Neural progenitor cell (in vitro differentiated cells): ENCODE measurements around the gene UBXN6. TPM values are rescaled to one million over a fixed set of nuclear protein-coding genes. Genes with fewer than 3 reads are reported as not detected.

Experiments used
- DNase-seq: peaks from one replicate; pipeline ENCODE4 v3.0.0-alpha.2; 2016; ENCODE audit warnings: low spot score
- H2AFZ ChIP-seq: fragments of 200-600 bp; sonication (generic); replicated peaks from 2 replicates; pipeline ENCODE4 v1.6.1; 2016; ENCODE audit warnings: antibody characterized with exemption
- H3F3A ChIP-seq: fragments of 200-600 bp; sonication (generic); 2 replicates; pipeline ENCODE4 v1.6.1; 2016; ENCODE audit warnings: antibody characterized with exemption, low read depth
- H3K27ac ChIP-seq: fragments of 200-600 bp; sonication (generic); 2 replicates; pipeline ENCODE4 v1.5.1; 2016; ENCODE audit warnings: mild to moderate bottlenecking
- H3K27me3 ChIP-seq: fragments of 200-600 bp; sonication (generic); 2 replicates; pipeline ENCODE4 v1.6.1; 2016; ENCODE audit warnings: mild to moderate bottlenecking, moderate library complexity
- H3K36me3 ChIP-seq: fragments of 200-600 bp; sonication (generic); 2 replicates; pipeline ENCODE4 v1.5.1; 2016
- H3K4me1 ChIP-seq: fragments of 200-600 bp; sonication (generic); 2 replicates; pipeline ENCODE4 v1.6.1; 2016; ENCODE audit warnings: mixed run types
- H3K4me2 ChIP-seq: fragments of 200-600 bp; sonication (generic); 2 replicates; pipeline ENCODE4 v1.6.1; 2016
- H3K4me3 ChIP-seq: fragments of 200-600 bp; sonication (generic); 2 replicates; pipeline ENCODE4 v1.5.1; 2016
- H3K79me2 ChIP-seq: fragments of 200-600 bp; sonication (generic); 2 replicates; pipeline ENCODE4 v1.6.1; 2016; ENCODE audit warnings: low read depth
- H3K9ac ChIP-seq: fragments of 200-600 bp; sonication (generic); 2 replicates; pipeline ENCODE4 v1.6.1; 2016
- H3K9me3 ChIP-seq: fragments of 200-600 bp; sonication (generic); 2 replicates; pipeline ENCODE4 v1.5.1; 2016; ENCODE audit warnings: low read depth
- H4K20me1 ChIP-seq: fragments of 200-600 bp; sonication (generic); 2 replicates; pipeline ENCODE4 v1.6.1; 2016; ENCODE audit warnings: low read depth
- H3K27ac Mint-ChIP-seq: 3 replicates; pipeline ENCODE4 v1.8.0; 2021; ENCODE audit warnings: mixed read lengths
- H3K27me3 Mint-ChIP-seq: 2 replicates; pipeline ENCODE4 v1.8.0; 2022; ENCODE audit warnings: low read depth, mild to moderate bottlenecking, inconsistent platforms, moderate library complexity, mixed read lengths; ENCODE audit not compliant: insufficient read depth
- H3K36me3 Mint-ChIP-seq: 3 replicates; pipeline ENCODE4 v1.8.0; 2021; ENCODE audit warnings: mixed read lengths
- H3K4me1 Mint-ChIP-seq: 3 replicates; pipeline ENCODE4 v1.8.0; 2021; ENCODE audit warnings: mixed read lengths
- H3K4me3 Mint-ChIP-seq: 3 replicates; pipeline ENCODE4 v1.8.0; 2021; ENCODE audit warnings: mild to moderate bottlenecking, moderate library complexity, mixed read lengths
- H3K9me3 Mint-ChIP-seq: 3 replicates; pipeline ENCODE4 v1.8.0; 2020; ENCODE audit warnings: mixed read lengths
- CTCF ChIP-seq: fragments of 200-600 bp; sonication (generic); IDR thresholded peaks from 2 replicates; pipeline ENCODE4 v1.5.1; 2017; ENCODE audit warnings: antibody characterized with exemption, mild to moderate bottlenecking
- EZH2 ChIP-seq: fragments of 200-600 bp; sonication (generic); IDR thresholded peaks from 2 replicates; pipeline ENCODE4 v1.6.1; 2017; ENCODE audit warnings: antibody characterized with exemption, mild to moderate bottlenecking, moderate library complexity
- EZH2phosphoT487 ChIP-seq: fragments of 200-600 bp; sonication (generic); IDR thresholded peaks from 2 replicates; pipeline ENCODE4 v1.6.1; 2017; ENCODE audit warnings: antibody characterized with exemption
- total RNA-seq: library from RNA; depleted of rRNA; stranded (reverse); fragments of >200 nt; gene quantifications from 2 replicates; pipeline ENCODE4 v1.2.3, GENCODE V29; 2015; ENCODE audit warnings: low replicate concordance

Gene UBXN6
- total RNA-seq, 1 donor from 2014 or later = 24.9 TPM

GRCh38 chr19:4501691-4502090 is 44.1 kb upstream of the UBXN6 start:
- no peaks in the 10 kb centered on the region for H3F3A ChIP-seq
- no peak for DNase-seq
- H3K36me3 Mint-ChIP-seq = peaks cover 9% of the 10 kb centered on the region
- peaks cover 11% of the 10 kb centered on the region for H3K4me1 ChIP-seq
- H3K27ac Mint-ChIP-seq = no peak overlapping the region
- no peaks in the 10 kb centered on the region for H3K27me3 ChIP-seq
- no peak overlapping the region for H3K4me2 ChIP-seq
- H3K4me1 Mint-ChIP-seq = no peaks in the 10 kb centered on the region
- no peaks in the 10 kb centered on the region for H3K36me3 ChIP-seq
- no peaks in the 10 kb centered on the region for H3K9me3 ChIP-seq
- TF ChIP-seq EZH2phosphoT487 = no peak
- no peak for TF ChIP-seq CTCF
- TF ChIP-seq EZH2 = no peak
- H3K27me3 Mint-ChIP-seq = peaks cover 9% of the 10 kb centered on the region
- no peak overlapping the region for H3K4me3 ChIP-seq
- H4K20me1 ChIP-seq = peaks cover 22% of the 10 kb centered on the region
- peak overlapping the region; percentile 46 for H3K27ac ChIP-seq
- H3K4me3 Mint-ChIP-seq = no peak overlapping the region
- H3K9me3 Mint-ChIP-seq = no peaks in the 10 kb centered on the region
- no peak overlapping the region for H2AFZ ChIP-seq
- peak overlapping the region; percentile 32 for H3K9ac ChIP-seq
- no peaks in the 10 kb centered on the region for H3K79me2 ChIP-seq

- Histone ChIP-seq H3K79me2 (no peaks in the 10 kb centered on the region), H3F3A (no peaks in the 10 kb centered on the region), H3K27me3 (no peaks in the 10 kb centered on the region), H3K27ac (no peak overlapping the region), H3K4me3 (no peak overlapping the region), H3K4me1 (peaks cover 11% of the 10 kb centered on the region), H3K36me3 (no peaks in the 10 kb centered on the region), H3K4me2 (no peak overlapping the region), H3K9ac (no peak overlapping the region), H3K9me3 (no peaks in the 10 kb centered on the region), H4K20me1 (peaks cover 22% of the 10 kb centered on the region), H2AFZ (no peak overlapping the region)
- no peaks in the 10 kb centered on the region for H3K9me3 Mint-ChIP-seq
- DNase-seq = no peak
- H3K27me3 Mint-ChIP-seq = peaks cover 5% of the 10 kb centered on the region
- H3K36me3 Mint-ChIP-seq = peaks cover 6% of the 10 kb centered on the region
- no peak overlapping the region for H3K27ac Mint-ChIP-seq
- TF ChIP-seq EZH2phosphoT487 = no peak
- no peak for TF ChIP-seq CTCF
- no peak for TF ChIP-seq EZH2
- no peak overlapping the region for H3K4me3 Mint-ChIP-seq
- H3K4me1 Mint-ChIP-seq = no peaks in the 10 kb centered on the region
Observed at GRCh38 chr19:4500841-4501591, 43.4 kb upstream of the UBXN6 start.

GRCh38 chr19:4499855-4500254 is 42.3 kb upstream of the UBXN6 start:
- Mint-ChIP-seq H3K27me3 (peaks cover 8% of the 10 kb centered on the region), H3K4me3 (no peak overlapping the region), H3K36me3 (no peaks in the 10 kb centered on the region), H3K9me3 (no peaks in the 10 kb centered on the region), H3K4me1 (no peaks in the 10 kb centered on the region), H3K27ac (no peak overlapping the region)
- H3K4me2 ChIP-seq = no peak overlapping the region
- TF ChIP-seq EZH2phosphoT487 (no peak), CTCF (no peak), EZH2 (no peak)
- DNase-seq = no peak
- H3K27ac ChIP-seq = no peak overlapping the region
- no peaks in the 10 kb centered on the region for H3K36me3 ChIP-seq
- no peaks in the 10 kb centered on the region for H3K79me2 ChIP-seq
- H3K4me1 ChIP-seq = peaks cover 11% of the 10 kb centered on the region
- peaks cover 11% of the 10 kb centered on the region for H4K20me1 ChIP-seq
- no peak overlapping the region for H2AFZ ChIP-seq
- no peaks in the 10 kb centered on the region for H3K27me3 ChIP-seq
- no peak overlapping the region for H3K9ac ChIP-seq
- no peaks in the 10 kb centered on the region for H3K9me3 ChIP-seq
- no peaks in the 10 kb centered on the region for H3F3A ChIP-seq
- H3K4me3 ChIP-seq = no peak overlapping the region
